ENCODE data around the gene NCF2. TPM values are rescaled to one million over a fixed set of nuclear protein-coding genes. Genes with fewer than 3 reads are reported as not detected.

NCF2 gene
- total RNA-seq, 4 donors from 2014 or later, result 0.39 to 5.0 (median 3.4) TPM

GRCh38 chr1:183533617-183534174 is 56.6 kb downstream of the NCF2 start:
- DNase-seq (no peak), ATAC-seq (no peak)
- H3K9me3 ChIP-seq, result no peaks in the 10 kb centered on the region
- H3K4me3 ChIP-seq, result no peak overlapping the region
- TF ChIP-seq POLR2A (IDR thresholded peaks at IDR 0.05), result no peak
- no peak for TF ChIP-seq CTCF (IDR thresholded peaks at IDR 0.05 in 4 of 5, conservative IDR thresholded peaks at IDR 0.05 in 1 of 5)
- in situ Hi-C loops (cut with MboI; ENCODE audit: low sequenced_read_pairs in 4 of 4) (loop anchor here in 1 of 4 donors (25.0 kb wide), 1 partner anchor 671 kb away; no protein-coding TSS in a partner anchor), intact Hi-C loops (cut with DNase I; ENCODE audit: low total_unique reads) (no loop called here)
- no peak overlapping the region for H3K27ac ChIP-seq
- H3K27me3 ChIP-seq, result no peaks in the 10 kb centered on the region
- H3K36me3 ChIP-seq, result peaks cover 0 to 68% of the 10 kb centered on the region in 2 donors
- H3K4me1 ChIP-seq, result no peaks in the 10 kb centered on the region

GRCh38 chr1:183528577-183528976 is 61.7 kb downstream of the NCF2 start:
- intact Hi-C loops (cut with DNase I; ENCODE audit: low total_unique reads) (no loop called here), in situ Hi-C loops (cut with MboI; ENCODE audit: low sequenced_read_pairs in 4 of 4) (loop anchor here in 1 of 4 donors (25.0 kb wide), 1 partner anchor 666 kb away; no protein-coding TSS in a partner anchor)
- H3K4me1 ChIP-seq, result no peaks in the 10 kb centered on the region
- H3K27ac ChIP-seq, result no peak overlapping the region
- no peak for DNase-seq
- H3K36me3 ChIP-seq, result peaks cover 0 to 55% of the 10 kb centered on the region in 2 donors
- H3K9me3 ChIP-seq, result no peaks in the 10 kb centered on the region
- no peak overlapping the region for H3K4me3 ChIP-seq
- TF ChIP-seq POLR2A (IDR thresholded peaks at IDR 0.05) (no peak), CTCF (IDR thresholded peaks at IDR 0.05 in 4 of 5, conservative IDR thresholded peaks at IDR 0.05 in 1 of 5) (no peak)
- ATAC-seq, result no peak
- H3K27me3 ChIP-seq, result no peaks in the 10 kb centered on the region

- Histone ChIP-seq H3K4me1 (peaks cover 0 to 3% of the 10 kb centered on the region in 2 donors), H3K27me3 (no peaks in the 10 kb centered on the region), H3K9me3 (no peaks in the 10 kb centered on the region), H3K4me3 (no peak overlapping the region), H3K27ac (no peak overlapping the region), H3K36me3 (peaks cover 0 to 33% of the 10 kb centered on the region in 2 donors)
- ATAC-seq (no peak), DNase-seq (no peak)
- intact Hi-C loops (cut with DNase I; ENCODE audit: low total_unique reads) (no loop called here), in situ Hi-C loops (cut with MboI; ENCODE audit: low sequenced_read_pairs in 4 of 4) (no loop called here)
- TF ChIP-seq POLR2A (IDR thresholded peaks at IDR 0.05), result no peak
- no peak for TF ChIP-seq CTCF (IDR thresholded peaks at IDR 0.05 in 4 of 5, conservative IDR thresholded peaks at IDR 0.05 in 1 of 5)
Measured at GRCh38 chr1:183522104-183522503, 68.2 kb downstream of the NCF2 start.

GRCh38 chr1:183520379-183520778 is 69.9 kb downstream of the NCF2 start:
- Histone ChIP-seq H3K27me3 (no peaks in the 10 kb centered on the region), H3K4me1 (peaks cover 0 to 3% of the 10 kb centered on the region in 2 donors), H3K4me3 (no peak overlapping the region), H3K36me3 (peaks cover 0 to 36% of the 10 kb centered on the region in 2 donors), H3K9me3 (no peaks in the 10 kb centered on the region), H3K27ac (no peak overlapping the region)
- intact Hi-C loops (cut with DNase I; ENCODE audit: low total_unique reads), result no loop called here
- DNase-seq (no peak), ATAC-seq (no peak)
- in situ Hi-C loops (cut with MboI; ENCODE audit: low sequenced_read_pairs in 4 of 4), result no loop called here
- TF ChIP-seq CTCF (IDR thresholded peaks at IDR 0.05 in 4 of 5, conservative IDR thresholded peaks at IDR 0.05 in 1 of 5) (no peak), POLR2A (IDR thresholded peaks at IDR 0.05) (no peak)
